OCI-LY7 (cell line): ENCODE data around the gene GSG1L2.

ENCODE experiments used
- CTCF ChIP-seq: fragments of 200-600 bp; sonication (generic); conservative IDR thresholded peaks from 2 replicates; pipeline ENCODE4 v1.5.1; 2014; ENCODE audit warnings: mild to moderate bottlenecking, antibody characterized with exemption, low read length, moderate library complexity, mixed read lengths
- EZH2phosphoT487 ChIP-seq: fragments of 200-600 bp; sonication (generic); IDR thresholded peaks from 2 replicates; pipeline ENCODE4 v1.6.1; 2018; ENCODE audit warnings: low read depth, borderline replicate concordance, mild to moderate bottlenecking, mixed run types, antibody characterized with exemption, low read length, moderate library complexity, mixed read lengths

- TF ChIP-seq EZH2phosphoT487 (no peak), CTCF (no peak)
Measured at GRCh38 chr17:9825641-9826150, 3.8 kb upstream of the GSG1L2 start, which contains the start of gene GLP2R.
